IMR-90 (cell line): ENCODE measurements around the gene ARF3. TPM values are rescaled to one million over a fixed set of nuclear protein-coding genes. Genes with fewer than 3 reads are reported as not detected.

Experiments used
- ATAC-seq: fragments of 200-7000 bp; cut with Tn5 transposase; 2 replicates; pipeline ENCODE4 v1.9.1; 2020; ENCODE audit warnings: low read depth, mild to moderate bottlenecking, moderate library complexity
- BruUV-seq: library from RNA; stranded (reverse); fragments of 400-500 nt; replicated peaks from 2 replicates; lab custom pipeline; 2021; lab: Mats Ljungman, UMichigan
- CTCF ChIA-PET: fragments of 300-600 bp; formaldehyde crosslinking; extraction: SDS; loops from one replicate; lab custom pipeline; 2021; ENCODE audit warnings: antibody characterized with exemption; lab: Yijun Ruan, JAX
- POLR2A ChIA-PET: fragments of 300-600 bp; sonication (Branson Sonifier 250); formaldehyde crosslinking; loops from one replicate; lab custom pipeline; 2022; ENCODE audit warnings: antibody characterized with exemption; ENCODE audit not compliant: unreplicated experiment; lab: Charles Lee
- DNase-seq: peaks from one replicate; pipeline ENCODE4 v3.0.0; 2013
- H2AFZ ChIP-seq: replicated peaks from 2 replicates; pipeline ENCODE3; 2013; ENCODE audit warnings: low read length, mild to moderate bottlenecking; ENCODE audit not compliant: poor library complexity
- H2AK5ac ChIP-seq: 2 replicates; pipeline ENCODE4 v1.6.1; 2013; ENCODE audit warnings: low read depth, low read length, inconsistent platforms
- H2AK9ac ChIP-seq: replicated peaks from 2 replicates; pipeline ENCODE3; 2013; ENCODE audit warnings: mild to moderate bottlenecking, low read depth, low read length, moderate library complexity; ENCODE audit not compliant: poor library complexity
- H2BK120ac ChIP-seq: 2 replicates; pipeline ENCODE4 v1.6.1; 2013; ENCODE audit warnings: low read depth, low read length, inconsistent platforms
- H2BK15ac ChIP-seq: 3 replicates; pipeline ENCODE4 v1.6.1; 2013; ENCODE audit warnings: low read depth, low read length, inconsistent platforms
- H2BK20ac ChIP-seq: 2 replicates; pipeline ENCODE4 v1.6.1; 2013; ENCODE audit warnings: low read depth, mild to moderate bottlenecking, inconsistent platforms, low read length, moderate library complexity
- H2BK5ac ChIP-seq: 2 replicates; pipeline ENCODE4 v1.6.1; 2013; ENCODE audit warnings: mild to moderate bottlenecking, low read depth, low read length, inconsistent platforms; ENCODE audit not compliant: poor library complexity, severe bottlenecking
- H3K14ac ChIP-seq: replicated peaks from 2 replicates; pipeline ENCODE4 v1.6.1; 2013; ENCODE audit warnings: low read depth, low read length, inconsistent platforms
- H3K18ac ChIP-seq: 2 replicates; pipeline ENCODE4 v1.6.1; 2013; ENCODE audit warnings: low read depth, low read length, control low read depth
- H3K23ac ChIP-seq: 2 replicates; pipeline ENCODE4 v1.6.1; 2013; ENCODE audit warnings: low read depth, low read length, inconsistent platforms
- H3K27ac ChIP-seq: 2 replicates; pipeline ENCODE4 v1.5.1; 2013; ENCODE audit warnings: mild to moderate bottlenecking, control low read depth, low read length; ENCODE audit not compliant: insufficient read depth
- H3K27me3 ChIP-seq: 2 replicates; pipeline ENCODE4 v1.6.1; 2013; ENCODE audit warnings: low read length; ENCODE audit not compliant: control insufficient read depth, insufficient read depth
- H3K36me3 ChIP-seq: 2 replicates; pipeline ENCODE4 v1.6.1; 2013; ENCODE audit warnings: low read length, mixed read lengths; ENCODE audit not compliant: control insufficient read depth, insufficient read depth
- H3K4ac ChIP-seq: 2 replicates; pipeline ENCODE4 v1.6.1; 2013; ENCODE audit warnings: low read depth, low read length, inconsistent platforms
- H3K4me1 ChIP-seq: 2 replicates; pipeline ENCODE4 v1.6.1; 2013; ENCODE audit warnings: low read length, mixed read lengths; ENCODE audit not compliant: control insufficient read depth, insufficient read depth
- H3K4me2 ChIP-seq: 2 replicates; pipeline ENCODE4 v1.6.1; 2013; ENCODE audit warnings: low read depth, mild to moderate bottlenecking, control low read depth, low read length, moderate library complexity
- H3K4me3 ChIP-seq: 2 replicates; pipeline ENCODE4 v1.5.1; 2013; ENCODE audit warnings: low read depth, mild to moderate bottlenecking, control low read depth, low read length, moderate library complexity; ENCODE audit not compliant: insufficient read depth
- H3K56ac ChIP-seq: 2 replicates; pipeline ENCODE4 v1.6.1; 2013; ENCODE audit warnings: low read length, inconsistent platforms; ENCODE audit not compliant: insufficient read depth; ENCODE audit errors: extremely low read depth
- H3K79me1 ChIP-seq, 2 experiments: 2 replicates each; pipeline ENCODE4 v1.6.1; 2013; ENCODE audit warnings: low read length in 2 of 2, inconsistent platforms in 1 of 2, low read depth in 1 of 2
- H3K9ac ChIP-seq: 2 replicates; pipeline ENCODE4 v1.6.1; 2013; ENCODE audit warnings: low read depth, low read length, control low read depth
- H3K9me1 ChIP-seq: 2 replicates; pipeline ENCODE4 v1.6.1; 2013; ENCODE audit warnings: low read length, inconsistent platforms; ENCODE audit not compliant: insufficient read depth
- H3K9me3 ChIP-seq: 2 replicates; pipeline ENCODE4 v1.6.1; 2013; ENCODE audit warnings: low read length; ENCODE audit not compliant: control insufficient read depth, insufficient read depth
- H4K20me1 ChIP-seq: 2 replicates; pipeline ENCODE4 v1.6.1; 2013; ENCODE audit warnings: low read length, inconsistent platforms; ENCODE audit not compliant: insufficient read depth
- H4K5ac ChIP-seq: 2 replicates; pipeline ENCODE4 v1.6.1; 2013; ENCODE audit warnings: mild to moderate bottlenecking, low read depth, low read length, control low read depth
- H4K8ac ChIP-seq, 2 experiments: 2 replicates each; pipeline ENCODE4 v1.6.1; 2013; ENCODE audit warnings: low read depth in 2 of 2, low read length in 2 of 2, control low read depth in 1 of 2, inconsistent platforms in 1 of 2
- H4K91ac ChIP-seq: 2 replicates; pipeline ENCODE4 v1.6.1; 2013; ENCODE audit warnings: low read depth, low read length, inconsistent platforms; ENCODE audit not compliant: insufficient read depth
- CHD1 ChIP-seq: IDR thresholded peaks from 2 replicates; pipeline ENCODE4 v1.6.1; 2012; ENCODE audit warnings: low read depth, low read length, improper control_type of control experiment
- FOS ChIP-seq: fragments of 150-350 bp; IDR thresholded peaks from 2 replicates; pipeline ENCODE4 v1.6.1; 2016; ENCODE audit warnings: low read depth, low read length
- MAFK ChIP-seq: IDR thresholded peaks from 2 replicates; pipeline ENCODE4 v1.6.1; 2012; ENCODE audit warnings: low read depth, low read length, improper control_type of control experiment
- MAZ ChIP-seq: IDR thresholded peaks from 2 replicates; pipeline ENCODE4 v1.6.1; 2012; ENCODE audit warnings: low read depth, mild to moderate bottlenecking, low read length, improper control_type of control experiment, moderate library complexity, borderline replicate concordance
- MXI1 ChIP-seq: IDR thresholded peaks from 2 replicates; pipeline ENCODE4 v1.6.1; 2012; ENCODE audit warnings: low read depth, mild to moderate bottlenecking, low read length, moderate library complexity, borderline replicate concordance
- NFE2L2 ChIP-seq: fragments of 150-350 bp; IDR thresholded peaks from 2 replicates; pipeline ENCODE4 v1.6.1; 2016; ENCODE audit warnings: low read depth, mild to moderate bottlenecking, low read length
- POLR2A ChIP-seq: IDR thresholded peaks from 2 replicates; pipeline ENCODE4 v1.6.1; 2012; ENCODE audit warnings: mild to moderate bottlenecking, low read depth, low read length
- RAD21 ChIP-seq: IDR thresholded peaks from 2 replicates; pipeline ENCODE4 v1.6.1; 2012; ENCODE audit warnings: low read length, improper control_type of control experiment
- RCOR1 ChIP-seq: IDR thresholded peaks from 2 replicates; pipeline ENCODE4 v1.6.1; 2012; ENCODE audit warnings: mild to moderate bottlenecking, low read length, improper control_type of control experiment; ENCODE audit not compliant: insufficient replicate concordance
- RFX5 ChIP-seq: IDR thresholded peaks from 2 replicates; pipeline ENCODE4 v1.8.0; 2012; ENCODE audit warnings: low read depth, mild to moderate bottlenecking, low read length, moderate library complexity
- SMC3 ChIP-seq: fragments of 150-350 bp; IDR thresholded peaks from 2 replicates; pipeline ENCODE4 v1.6.1; 2016; ENCODE audit warnings: low read depth, mild to moderate bottlenecking, antibody characterized with exemption, low read length, moderate library complexity
- WGBS, 2 experiments: methylation state at CpG; one replicate each; pipeline versions ENCODE4 v1.1.5 to v1.1.7; 2013; ENCODE audit warnings: missing lambda C conversion rate in 2 of 2; ENCODE audit not compliant: insufficient read length in 1 of 2; ENCODE audit errors: extremely low coverage in 2 of 2; 5-methylcytosine and 5-hydroxymethylcytosine counted together
- dilution Hi-C: fragments of 300-500 bp; cut with HindIII; formaldehyde crosslinking; loops from one replicate; pipeline ENCODE4 v1.14.3; 2018; ENCODE audit warnings: low sequenced_read_pairs; ENCODE audit not compliant: unreplicated experiment
- in situ Hi-C: fragments of 300-500 bp; cut with MboI; formaldehyde crosslinking; loops from 3 replicates; pipeline ENCODE4 v1.14.3; 2019; ENCODE audit warnings: low sequenced_read_pairs, inconsistent platforms, mixed read lengths
- intact Hi-C: fragments of 100-400 bp; cut with micrococcal nuclease; formaldehyde crosslinking; loops from 2 replicates; pipeline ENCODE4 v1.10.0; 2022
- polyA plus RNA-seq, 3 experiments: library from polyadenylated mRNA; depleted of rRNA; stranded (reverse); fragments of >200 nt; gene quantifications; 2 replicates each; pipeline ENCODE4 v1.2.3, GENCODE V29; 2012; ENCODE audit warnings: low replicate concordance in 1 of 3
- total RNA-seq: library from RNA; depleted of rRNA; stranded (reverse); fragments of >200 nt; gene quantifications from 2 replicates; pipeline ENCODE4 v1.2.3, GENCODE V29; 2012
- TF ChIP-seq, protein P1 (sequence below): conservative IDR thresholded peaks from 2 replicates; pipeline ENCODE4 v1.5.1; 2012; ENCODE audit warnings: mild to moderate bottlenecking, low read depth, low read length, improper control_type of control experiment
- TF ChIP-seq, protein P2 (sequence below): fragments of 150-350 bp; IDR thresholded peaks from 2 replicates; pipeline ENCODE4 v1.6.1; 2017; ENCODE audit warnings: mild to moderate bottlenecking, antibody characterized with exemption, low read length, low read depth

Gene ARF3
- total and polyA plus RNA-seq, 2 of the 4 experiments (the other 2 are of a cell fraction): 97.7 to 198 TPM

DNA sequence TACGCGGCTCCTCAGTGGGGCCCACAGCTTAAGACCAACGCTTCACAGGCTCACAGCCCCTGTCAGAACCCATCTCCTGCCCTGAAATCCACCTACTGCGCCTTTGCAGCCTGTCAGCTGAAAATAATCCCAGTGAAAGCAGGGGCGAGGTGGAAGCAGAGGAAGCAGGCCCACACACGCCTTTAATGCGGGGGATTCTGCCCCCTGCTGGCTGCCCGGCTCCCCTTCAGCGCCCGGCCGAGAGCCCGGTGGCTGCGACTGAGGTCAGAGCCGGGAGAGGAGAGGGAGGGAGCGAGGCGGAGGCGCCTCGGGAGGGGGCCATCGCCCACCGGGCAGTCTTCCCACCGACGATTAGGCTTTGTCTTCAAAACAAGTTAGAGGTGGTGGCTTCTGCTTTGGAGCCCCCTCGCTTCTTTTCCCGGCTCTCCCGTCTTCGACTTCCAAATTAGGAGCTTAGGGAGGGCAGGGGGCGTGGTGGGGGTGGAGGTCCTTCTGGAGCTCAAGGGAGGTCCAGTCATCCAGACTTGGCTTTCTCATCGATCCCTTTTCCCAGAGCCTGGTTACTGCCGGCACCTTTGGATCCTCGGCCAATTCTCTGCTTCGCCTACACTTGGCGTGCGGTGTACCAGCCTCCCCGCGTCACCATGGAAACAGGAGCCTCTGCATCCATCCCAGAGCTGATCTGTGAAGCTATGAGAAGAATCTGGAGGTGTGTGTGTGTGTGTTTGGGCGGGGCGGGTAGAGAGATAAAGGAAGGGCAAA is 66.4 kb downstream of the ARF3 start (continued):
- peak; percentile 89 for TF ChIP-seq SMC3

DNA sequence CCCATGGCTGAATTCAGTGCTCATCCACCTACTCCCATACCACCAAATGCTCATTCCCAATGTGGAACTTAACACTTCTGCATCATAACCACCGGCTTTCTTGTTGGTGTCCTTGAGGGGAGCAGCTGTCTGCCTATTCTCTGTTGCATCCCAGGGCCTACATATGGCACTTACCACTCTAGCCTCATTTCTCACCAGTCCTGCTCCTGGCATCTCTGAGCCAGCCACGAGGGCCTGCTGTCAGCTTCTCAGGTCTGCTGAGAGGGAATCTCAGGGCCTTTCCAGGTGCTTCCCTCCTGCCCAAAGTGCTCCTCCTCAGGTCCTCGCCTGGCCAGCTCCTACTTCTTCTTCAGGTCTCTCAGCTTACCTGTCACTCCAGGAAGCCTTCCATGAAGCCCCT is 67.6 kb downstream of the ARF3 start:
- Histone ChIP-seq H2BK15ac (no peak overlapping the region), H3K36me3 (no peaks in the 10 kb centered on the region), H2AK9ac (no peak overlapping the region), H4K20me1 (no peaks in the 10 kb centered on the region), H3K27me3 (peaks cover 7% of the 10 kb centered on the region), H3K18ac (no peak overlapping the region), H3K14ac (no peak overlapping the region), H2BK120ac (no peak overlapping the region), H3K9me3 (no peaks in the 10 kb centered on the region), H3K23ac (no peak overlapping the region), H3K56ac (no peak overlapping the region), H3K4me2 (no peak overlapping the region), H3K27ac (no peak overlapping the region), H3K4me3 (no peak overlapping the region), H3K9ac (no peak overlapping the region), H2AFZ (no peak overlapping the region), H4K91ac (no peak overlapping the region), H2BK20ac (no peak overlapping the region), H4K8ac (no peak overlapping the region), H4K5ac (no peak overlapping the region), H3K9me1 (no peaks in the 10 kb centered on the region), H3K4ac (no peak overlapping the region), H3K4me1 (no peaks in the 10 kb centered on the region), H2AK5ac (no peak overlapping the region), H2BK5ac (no peak overlapping the region), H3K79me1 (no peaks in the 10 kb centered on the region)
- CTCF ChIA-PET: interaction anchor here (0.6 to 4.5 kb wide), 6 partner anchors 22 to 107 kb away, joined by 3 to 63 read pairs (median 3); partner anchors contain the start of genes DDX23 and RND1
- dilution Hi-C loops: no loop called here
- in situ Hi-C loops: loop anchor here (5.0 kb wide), 1 partner anchor 37 kb away; the partner anchor contains the start of gene DDX23
- intact Hi-C loops: loop anchor here (1.0 to 5.0 kb wide), 4 partner anchors 36 to 137 kb away; partner anchors contain the start of gene FKBP11
- POLR2A ChIA-PET: no interaction called here
- BruUV-seq: no TSS peak
- WGBS, 2 experiments: 70% methylated on average over 2 of the region's 3 CpGs; no CpG with 5 or more reads in 1 of the 2 experiments
- ATAC-seq (no peak), DNase-seq (no peak)
- TF ChIP-seq, protein P1, sequence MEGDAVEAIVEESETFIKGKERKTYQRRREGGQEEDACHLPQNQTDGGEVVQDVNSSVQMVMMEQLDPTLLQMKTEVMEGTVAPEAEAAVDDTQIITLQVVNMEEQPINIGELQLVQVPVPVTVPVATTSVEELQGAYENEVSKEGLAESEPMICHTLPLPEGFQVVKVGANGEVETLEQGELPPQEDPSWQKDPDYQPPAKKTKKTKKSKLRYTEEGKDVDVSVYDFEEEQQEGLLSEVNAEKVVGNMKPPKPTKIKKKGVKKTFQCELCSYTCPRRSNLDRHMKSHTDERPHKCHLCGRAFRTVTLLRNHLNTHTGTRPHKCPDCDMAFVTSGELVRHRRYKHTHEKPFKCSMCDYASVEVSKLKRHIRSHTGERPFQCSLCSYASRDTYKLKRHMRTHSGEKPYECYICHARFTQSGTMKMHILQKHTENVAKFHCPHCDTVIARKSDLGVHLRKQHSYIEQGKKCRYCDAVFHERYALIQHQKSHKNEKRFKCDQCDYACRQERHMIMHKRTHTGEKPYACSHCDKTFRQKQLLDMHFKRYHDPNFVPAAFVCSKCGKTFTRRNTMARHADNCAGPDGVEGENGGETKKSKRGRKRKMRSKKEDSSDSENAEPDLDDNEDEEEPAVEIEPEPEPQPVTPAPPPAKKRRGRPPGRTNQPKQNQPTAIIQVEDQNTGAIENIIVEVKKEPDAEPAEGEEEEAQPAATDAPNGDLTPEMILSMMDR: no peak
- no peak for TF ChIP-seq RAD21
- TF ChIP-seq NFE2L2: no peak
- TF ChIP-seq RFX5: no peak
- TF ChIP-seq MAFK: no peak
- TF ChIP-seq CHD1: no peak
- no peak for TF ChIP-seq MXI1
- no peak for TF ChIP-seq POLR2A
- TF ChIP-seq SMC3: no peak
- no peak for TF ChIP-seq RCOR1
- no peak for TF ChIP-seq MAZ
- TF ChIP-seq, protein P2, sequence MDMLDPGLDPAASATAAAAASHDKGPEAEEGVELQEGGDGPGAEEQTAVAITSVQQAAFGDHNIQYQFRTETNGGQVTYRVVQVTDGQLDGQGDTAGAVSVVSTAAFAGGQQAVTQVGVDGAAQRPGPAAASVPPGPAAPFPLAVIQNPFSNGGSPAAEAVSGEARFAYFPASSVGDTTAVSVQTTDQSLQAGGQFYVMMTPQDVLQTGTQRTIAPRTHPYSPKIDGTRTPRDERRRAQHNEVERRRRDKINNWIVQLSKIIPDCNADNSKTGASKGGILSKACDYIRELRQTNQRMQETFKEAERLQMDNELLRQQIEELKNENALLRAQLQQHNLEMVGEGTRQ: no peak
- TF ChIP-seq FOS: no peak
